ENCODE data around the gene FUOM. TPM values are rescaled to one million over a fixed set of nuclear protein-coding genes. Genes with fewer than 3 reads are reported as not detected.
A peak's percentile ranks its signal among the peaks of the same experiment; 100 is the strongest.

FUOM gene
- total and polyA plus RNA-seq, 2 of the 8 experiments (the other 6 are each of a cell fraction or from before 2014, with no cell fraction given), result 22.0 to 30.4 TPM

- TF ChIP-seq E2F6 (IDR thresholded peaks at IDR 0.05) (no peak), TBP (IDR thresholded peaks at IDR 0.05; ENCODE audit: low read depth, low read length) (no peak), RAD21 (IDR thresholded peaks at IDR 0.05 in 1 of 2, conservative IDR thresholded peaks at IDR 0.05 in 1 of 2; ENCODE audit: low read depth in 2 of 2, low read length in 2 of 2) (no peak), RXRA (IDR thresholded peaks at IDR 0.05; ENCODE audit: insufficient read depth, low read depth, low read length) (no peak), POLR2A (IDR thresholded peaks at IDR 0.05; ENCODE audit: control extremely low read depth in 1 of 2, low read depth in 2 of 2, low read length in 2 of 2) (no peak), SUZ12 (IDR thresholded peaks at IDR 0.05; ENCODE audit: low read length) (peak; percentile 47; the same call in 1 of the 2 replicates), BCL11A (IDR thresholded peaks at IDR 0.05; ENCODE audit: low read depth in 2 of 2, low read length in 2 of 2) (no peak), KDM5A (IDR thresholded peaks at IDR 0.05; ENCODE audit: low read length) (no peak), NANOG (IDR thresholded peaks at IDR 0.05; ENCODE audit: insufficient read depth, low read depth, low read length, poor library complexity, severe bottlenecking) (no peak), EZH2 (IDR thresholded peaks at IDR 0.05; ENCODE audit: low read depth, low read length, severe bottlenecking) (peak; percentile 48)
- TF ChIP-seq, protein P1, sequence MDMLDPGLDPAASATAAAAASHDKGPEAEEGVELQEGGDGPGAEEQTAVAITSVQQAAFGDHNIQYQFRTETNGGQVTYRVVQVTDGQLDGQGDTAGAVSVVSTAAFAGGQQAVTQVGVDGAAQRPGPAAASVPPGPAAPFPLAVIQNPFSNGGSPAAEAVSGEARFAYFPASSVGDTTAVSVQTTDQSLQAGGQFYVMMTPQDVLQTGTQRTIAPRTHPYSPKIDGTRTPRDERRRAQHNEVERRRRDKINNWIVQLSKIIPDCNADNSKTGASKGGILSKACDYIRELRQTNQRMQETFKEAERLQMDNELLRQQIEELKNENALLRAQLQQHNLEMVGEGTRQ (IDR thresholded peaks at IDR 0.05; ENCODE audit: low read length), result no peak
Measured at GRCh38 chr10:133336577-133337369, 21.0 kb downstream of the FUOM start, which contains the start of gene CALY (continued).
